K562 (cell line): Measurements from ENCODE around the gene AAGAB. TPM values are rescaled to one million over a fixed set of nuclear protein-coding genes. Genes with fewer than 3 reads are reported as not detected.

ENCODE experiments used
- ATAC-seq: fragments of 200-7000 bp; cut with Tn5 transposase; 3 replicates; pipeline ENCODE4 v1.9.1; 2020; ENCODE audit warnings: moderate library complexity
- BruUV-seq: library from RNA; stranded (reverse); fragments of 400-500 nt; replicated peaks from 2 replicates; lab custom pipeline; 2021; lab: Mats Ljungman, UMichigan
- CTCF ChIA-PET: fragments of 300-600 bp; formaldehyde crosslinking; extraction: SDS; loops from one replicate; lab custom pipeline; 2021; ENCODE audit warnings: low intra/inter-chr PET ratio; lab: Yijun Ruan, JAX
- POLR2A ChIA-PET: fragments of 300-600, 350-650 bp; sonication (Branson Sonifier 250); formaldehyde crosslinking; extraction: SDS; loops from one replicate; lab custom pipeline; 2021; ENCODE audit warnings: antibody characterized with exemption, inconsistent platforms; lab: Yijun Ruan, JAX
- DNase-seq, 4 experiments: peaks; one replicate each; pipeline versions ENCODE4 v3.0.0 to v3.0.0-alpha.2; 2011 to 2018; ENCODE audit warnings: low spot score in 3 of 4, mixed read lengths in 3 of 4; ENCODE audit errors: extremely low read depth in 1 of 4
- FAIRE-seq: peaks from 2 replicates; lab custom pipeline; 2011; peaks lifted over from hg19 to GRCh38; lab: Jason Lieb, UNC
- H2AFZ ChIP-seq: 2 replicates; pipeline ENCODE4 v1.6.0; 2011; ENCODE audit warnings: low read depth, low read length, control low read depth, inconsistent platforms
- H3K27ac ChIP-seq: fragments of 200-600 bp; 3 replicates; pipeline ENCODE4 v1.8.0; 2011; ENCODE audit warnings: low read depth, mild to moderate bottlenecking, control low read depth, inconsistent platforms, low read length, moderate library complexity, mixed read lengths; ENCODE audit errors: extremely low read depth
- H3K27me3 ChIP-seq, 2 experiments: fragments of 300-600 bp in 1 of 2; 2 replicates in 1 of 2; 3 replicates in 1 of 2; pipeline versions ENCODE4 v1.6.0 to v1.8.0; 2011; ENCODE audit warnings: inconsistent platforms in 2 of 2, low read length in 2 of 2, mild to moderate bottlenecking in 1 of 2, mixed read lengths in 1 of 2, moderate library complexity in 1 of 2; ENCODE audit not compliant: control insufficient read depth in 2 of 2, insufficient read depth in 2 of 2
- H3K36me3 ChIP-seq: fragments of 300-600 bp; 3 replicates; pipeline ENCODE4 v1.8.0; 2011; ENCODE audit warnings: mild to moderate bottlenecking, low read length, inconsistent platforms; ENCODE audit not compliant: control insufficient read depth, insufficient read depth
- H3K4me1 ChIP-seq, 2 experiments: fragments of 200-600 bp in 1 of 2; replicated peaks in 1 of 2; 2 replicates in 1 of 2; 3 replicates in 1 of 2; pipeline versions ENCODE4 v1.5.1 to v1.8.0; 2011; ENCODE audit warnings: inconsistent platforms in 2 of 2, low read length in 2 of 2, mild to moderate bottlenecking in 1 of 2, mixed read lengths in 1 of 2, moderate library complexity in 1 of 2; ENCODE audit not compliant: control insufficient read depth in 2 of 2, insufficient read depth in 2 of 2
- H3K4me2 ChIP-seq: 2 replicates; pipeline ENCODE4 v1.6.1; 2011; ENCODE audit warnings: low read length, control low read depth, inconsistent platforms, mixed read lengths; ENCODE audit not compliant: insufficient read depth
- H3K4me3 ChIP-seq: fragments of 200-600 bp; sonication (generic), shearing (Covaris generic); 2 replicates; pipeline ENCODE4 v1.5.1; 2016; ENCODE audit warnings: control low read depth, inconsistent platforms
- H3K79me2 ChIP-seq: fragments of 200-600 bp; 3 replicates; pipeline ENCODE4 v1.8.0; 2011; ENCODE audit warnings: low read length, inconsistent platforms; ENCODE audit not compliant: control insufficient read depth, insufficient read depth
- H3K9ac ChIP-seq, 2 experiments: 2 replicates each; pipeline versions ENCODE4 v1.6.0 to v1.6.1; 2011; ENCODE audit warnings: low read depth in 2 of 2, low read length in 2 of 2, control low read depth in 1 of 2, inconsistent platforms in 1 of 2, mild to moderate bottlenecking in 1 of 2, mixed read lengths in 1 of 2; ENCODE audit not compliant: insufficient read depth in 1 of 2
- H3K9me1 ChIP-seq: one replicate; pipeline ENCODE4 v1.6.0; 2011; ENCODE audit warnings: inconsistent platforms, mild to moderate bottlenecking, low read length, moderate library complexity; ENCODE audit not compliant: control insufficient read depth, insufficient read depth
- H3K9me3 ChIP-seq: replicated peaks from 2 replicates; pipeline ENCODE4 v1.5.1; 2011; ENCODE audit warnings: low read depth, low read length, inconsistent platforms; ENCODE audit not compliant: control insufficient read depth, insufficient read depth
- H4K20me1 ChIP-seq: replicated peaks from 2 replicates; pipeline ENCODE4 v1.6.1; 2011; ENCODE audit warnings: low read length, inconsistent platforms, mixed read lengths; ENCODE audit not compliant: control insufficient read depth, insufficient read depth
- ATF7 ChIP-seq: fragments of 450-650 bp; IDR thresholded peaks from 2 replicates; pipeline ENCODE4 v1.7.1; 2014; ENCODE audit warnings: mild to moderate bottlenecking, moderate library complexity
- KAT2B ChIP-seq: IDR thresholded peaks from one replicate; pipeline ENCODE4 v1.6.1; 2012; ENCODE audit warnings: low read depth, mild to moderate bottlenecking, control low read depth, inconsistent platforms, low read length, moderate library complexity
- KLF10 ChIP-seq: fragments of 250-450 bp; sonication (Bioruptor Pico); IDR thresholded peaks from 2 replicates; pipeline ENCODE4 v1.6.1; 2021; ENCODE audit warnings: matching md5 sums
- NFIX ChIP-seq: fragments of 250-450 bp; sonication (Bioruptor Pico); IDR thresholded peaks from 2 replicates; pipeline ENCODE4 v1.4.0; 2020; ENCODE audit warnings: low read depth, mild to moderate bottlenecking, moderate library complexity
- NR4A1 ChIP-seq, 2 experiments: fragments of 250-450 bp in 1 of 2; fragments of 450-650 bp in 1 of 2; sonication (Bioruptor Pico) in 1 of 2; IDR thresholded peaks; 2 replicates each; pipeline versions ENCODE4 v1.4.0 to v1.6.1; 2016 to 2020; ENCODE audit warnings: mild to moderate bottlenecking in 2 of 2, missing compliant biosample characterization in 1 of 2, missing genetic modification characterization in 1 of 2, moderate library complexity in 1 of 2
- PREB ChIP-seq: sonication (generic); formaldehyde crosslinking; IDR thresholded peaks from 2 replicates; pipeline ENCODE4 v1.8.1; 2023; ENCODE audit warnings: mild to moderate bottlenecking, missing genetic modification reagents
- RUNX1 ChIP-seq: sonication (generic); IDR thresholded peaks from 2 replicates; pipeline ENCODE4 v1.6.1; 2016; ENCODE audit warnings: antibody characterized with exemption, low read depth
- SRF ChIP-seq, 2 experiments: fragments of 250-450, 450-650 bp in 1 of 2; sonication (Bioruptor Pico) in 1 of 2; sonication (generic) in 1 of 2; formaldehyde crosslinking; IDR thresholded peaks; 2 replicates each; pipeline versions ENCODE4 v1.5.0 to v1.5.1; 2020 to 2022; ENCODE audit warnings: mild to moderate bottlenecking in 1 of 2, missing genetic modification reagents in 1 of 2
- TAF15 ChIP-seq: fragments of 200-400 bp; formaldehyde crosslinking; IDR thresholded peaks from 2 replicates; pipeline ENCODE4 v1.6.1; 2017; ENCODE audit warnings: mild to moderate bottlenecking, low read depth, low read length, moderate library complexity
- ZNF224 ChIP-seq: sonication (generic); formaldehyde crosslinking; IDR thresholded peaks from 2 replicates; pipeline ENCODE4 v1.8.0; 2022; ENCODE audit warnings: mild to moderate bottlenecking, missing genetic modification reagents
- ZNF280A ChIP-seq: fragments of 450-650 bp; IDR thresholded peaks from 2 replicates; pipeline ENCODE4 v1.6.1; 2018; ENCODE audit warnings: mild to moderate bottlenecking, low read depth; ENCODE audit not compliant: partially characterized antibody
- WGBS: fragments of 100-300 bp; shearing (Covaris generic); methylation state at CpG from one replicate; pipeline ENCODE4 v1.1.6; 2016; ENCODE audit warnings: low coverage, mixed read lengths; ENCODE audit not compliant: insufficient coverage; ENCODE audit errors: missing lambda C conversion rate; 5-methylcytosine and 5-hydroxymethylcytosine counted together
- in situ Hi-C: fragments of 300-500 bp; cut with MboI; formaldehyde crosslinking; loops from 4 replicates; pipeline ENCODE4 v1.15.0; 2018; ENCODE audit warnings: inconsistent platforms, mixed read lengths
- intact Hi-C: fragments of 100-400 bp; cut with micrococcal nuclease; formaldehyde crosslinking; loops from 2 replicates; pipeline ENCODE4 v1.14.2; 2022
- polyA plus RNA-seq, 8 experiments: library from polyadenylated mRNA; depleted of rRNA in 4 of 8; stranded (reverse) in 5 of 8; unstranded in 3 of 8; fragments of >200 nt; fragmentation: Nextera tagmentation in 2 of 8; fragmentation: Illumina TruSeq in 1 of 8; extraction: Ambion mirVana in 2 of 8; extraction: Trizol in 1 of 8; gene quantifications; 2 replicates each; pipeline versions ENCODE4 v1.2.1 to v1.2.3, GENCODE V29; 2011 to 2014; ENCODE audit warnings: inconsistent platforms in 1 of 8, missing spikeins in 1 of 8
- total RNA-seq, 7 experiments: library from RNA; depleted of rRNA in 6 of 7; stranded (reverse); fragments of >200 nt in 6 of 7; fragmentation: Illumina TruSeq in 2 of 7; extraction: Trizol in 2 of 7; gene quantifications; 2 replicates each; pipeline versions ENCODE4 v1.2.1 to v1.2.3, GENCODE V29; 2011 to 2021; ENCODE audit warnings: low replicate concordance in 1 of 7
- TF ChIP-seq, protein P1 (sequence below): sonication (generic); formaldehyde crosslinking; IDR thresholded peaks from 2 replicates; pipeline ENCODE4 v1.5.0; 2020; ENCODE audit warnings: missing genetic modification reagents
- TF ChIP-seq, protein P2 (sequence below): fragments of 200-800 bp; sonication (Bioruptor generic); IDR thresholded peaks from 2 replicates; pipeline ENCODE4 v1.6.1; 2017; ENCODE audit warnings: missing genetic modification characterization, missing compliant biosample characterization
- TF ChIP-seq, protein P3 (sequence below): sonication (generic); formaldehyde crosslinking; IDR thresholded peaks from 2 replicates; pipeline ENCODE4 v1.9.0; 2022; ENCODE audit warnings: mild to moderate bottlenecking, missing genetic modification reagents

AAGAB gene
- total and polyA plus RNA-seq, 9 of the 15 experiments (the other 6 are each of a cell fraction or from before 2014, with no cell fraction given) = 17.8 to 109 (median 58.3) TPM

DNA sequence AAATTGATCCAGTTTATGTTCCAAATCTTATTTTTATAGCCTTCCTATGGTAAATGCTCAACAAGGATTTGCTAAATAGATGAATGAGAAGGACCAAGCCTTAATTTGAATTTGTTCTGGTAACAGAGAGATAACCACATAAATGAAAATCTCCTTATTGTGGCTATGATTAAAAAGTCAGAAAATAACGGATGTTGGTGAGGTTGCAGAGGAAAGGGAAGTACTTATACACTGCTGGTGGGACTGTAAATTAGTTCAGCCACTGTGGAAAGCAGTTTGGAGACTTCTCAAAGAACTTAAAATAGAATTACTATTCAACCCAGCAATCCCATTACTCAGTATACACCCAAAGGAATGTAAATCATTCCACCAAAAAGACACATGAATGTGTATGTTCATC, 26.2 kb downstream of the AAGAB start (continued):
- no peak for TF ChIP-seq SRF (CRISPR knock-in tag; IDR thresholded peaks at IDR 0.05)
- TF ChIP-seq, all 486 proteins: peak for 0

- no TSS peak for BruUV-seq
- no peak for TF ChIP-seq KLF10 (CRISPR knock-in tag)
- no peak for TF ChIP-seq ZNF224 (CRISPR knock-in tag)
- TF ChIP-seq RUNX1 = no peak
- no peak for TF ChIP-seq NFIX (CRISPR knock-in tag)
- TF ChIP-seq ZNF280A = no peak
- TF ChIP-seq, protein P1, sequence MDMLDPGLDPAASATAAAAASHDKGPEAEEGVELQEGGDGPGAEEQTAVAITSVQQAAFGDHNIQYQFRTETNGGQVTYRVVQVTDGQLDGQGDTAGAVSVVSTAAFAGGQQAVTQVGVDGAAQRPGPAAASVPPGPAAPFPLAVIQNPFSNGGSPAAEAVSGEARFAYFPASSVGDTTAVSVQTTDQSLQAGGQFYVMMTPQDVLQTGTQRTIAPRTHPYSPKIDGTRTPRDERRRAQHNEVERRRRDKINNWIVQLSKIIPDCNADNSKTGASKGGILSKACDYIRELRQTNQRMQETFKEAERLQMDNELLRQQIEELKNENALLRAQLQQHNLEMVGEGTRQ (CRISPR knock-in tag) = no peak
- TF ChIP-seq, protein P2, sequence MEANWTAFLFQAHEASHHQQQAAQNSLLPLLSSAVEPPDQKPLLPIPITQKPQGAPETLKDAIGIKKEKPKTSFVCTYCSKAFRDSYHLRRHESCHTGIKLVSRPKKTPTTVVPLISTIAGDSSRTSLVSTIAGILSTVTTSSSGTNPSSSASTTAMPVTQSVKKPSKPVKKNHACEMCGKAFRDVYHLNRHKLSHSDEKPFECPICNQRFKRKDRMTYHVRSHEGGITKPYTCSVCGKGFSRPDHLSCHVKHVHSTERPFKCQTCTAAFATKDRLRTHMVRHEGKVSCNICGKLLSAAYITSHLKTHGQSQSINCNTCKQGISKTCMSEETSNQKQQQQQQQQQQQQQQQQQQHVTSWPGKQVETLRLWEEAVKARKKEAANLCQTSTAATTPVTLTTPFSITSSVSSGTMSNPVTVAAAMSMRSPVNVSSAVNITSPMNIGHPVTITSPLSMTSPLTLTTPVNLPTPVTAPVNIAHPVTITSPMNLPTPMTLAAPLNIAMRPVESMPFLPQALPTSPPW (CRISPR knock-in tag) = no peak
- TF ChIP-seq, protein P3, sequence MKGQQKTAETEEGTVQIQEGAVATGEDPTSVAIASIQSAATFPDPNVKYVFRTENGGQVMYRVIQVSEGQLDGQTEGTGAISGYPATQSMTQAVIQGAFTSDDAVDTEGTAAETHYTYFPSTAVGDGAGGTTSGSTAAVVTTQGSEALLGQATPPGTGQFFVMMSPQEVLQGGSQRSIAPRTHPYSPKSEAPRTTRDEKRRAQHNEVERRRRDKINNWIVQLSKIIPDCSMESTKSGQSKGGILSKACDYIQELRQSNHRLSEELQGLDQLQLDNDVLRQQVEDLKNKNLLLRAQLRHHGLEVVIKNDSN (CRISPR knock-in tag) = no peak
- TF ChIP-seq KAT2B = no peak
- no peak for TF ChIP-seq NR4A1 (CRISPR knock-in tag; IDR thresholded peaks at IDR 0.05)
- no peak for TF ChIP-seq NR4A1 (tag; IDR thresholded peaks at IDR 0.05)
- no peak for TF ChIP-seq TAF15
- no peak for TF ChIP-seq ATF7
- no peak for TF ChIP-seq PREB (CRISPR knock-in tag)
These were observed 26.6 kb downstream of the AAGAB start for GRCh38 chr15:67227846-67228245.

More at GRCh38 chr15:67227846-67228245, 26.6 kb downstream of the AAGAB start:
- H3K9me3 ChIP-seq = no peaks in the 10 kb centered on the region
- no peaks in the 10 kb centered on the region for H3K9me1 ChIP-seq
- no peak overlapping the region for H3K4me3 ChIP-seq
- DNase-seq (no peak), ATAC-seq (no peak), FAIRE-seq (no peak)
- H3K36me3 ChIP-seq = peaks cover 54% of the 10 kb centered on the region
- in situ Hi-C loops = no loop called here
- H4K20me1 ChIP-seq = no peaks in the 10 kb centered on the region
- 88% methylated on average over 1 of the region's 1 CpG for WGBS
- H3K27ac ChIP-seq = no peak overlapping the region
- H2AFZ ChIP-seq = no peak overlapping the region
- ChIA-PET CTCF (no interaction called here), POLR2A (no interaction called here)
- intact Hi-C loops = no loop called here
- H3K4me1 ChIP-seq = no peaks in the 10 kb centered on the region
- no peak overlapping the region for H3K4me2 ChIP-seq
- no peaks in the 10 kb centered on the region for H3K27me3 ChIP-seq
- no peak overlapping the region for H3K9ac ChIP-seq
- no peaks in the 10 kb centered on the region for H3K79me2 ChIP-seq
